HepG2 (cell line): ENCODE results near the gene CRTAC1. TPM values are rescaled to one million over a fixed set of nuclear protein-coding genes. Genes with fewer than 3 reads are reported as not detected.

Source experiments
- CCDC6 ChIP-seq: sonication (generic); formaldehyde crosslinking; IDR thresholded peaks from 2 replicates; pipeline ENCODE4 v1.8.1; 2022; ENCODE audit warnings: mild to moderate bottlenecking, missing genetic modification reagents, moderate library complexity
- CHCHD3 ChIP-seq: sonication (generic); formaldehyde crosslinking; IDR thresholded peaks from 2 replicates; pipeline ENCODE4 v1.8.0; 2022; ENCODE audit warnings: mild to moderate bottlenecking, missing genetic modification reagents, moderate library complexity
- FLYWCH1 ChIP-seq: sonication (generic); formaldehyde crosslinking; IDR thresholded peaks from 2 replicates; pipeline ENCODE4 v1.8.1; 2023; ENCODE audit warnings: mild to moderate bottlenecking, missing genetic modification reagents
- FOXC1 ChIP-seq: sonication (generic); formaldehyde crosslinking; IDR thresholded peaks from 2 replicates; pipeline ENCODE4 v1.8.0; 2022; ENCODE audit warnings: mild to moderate bottlenecking, missing genetic modification reagents, borderline replicate concordance
- HCFC1 ChIP-seq: fragments of 150-350 bp; IDR thresholded peaks from 2 replicates; pipeline ENCODE4 v1.6.1; 2014; ENCODE audit warnings: low read depth, low read length
- KDM3A ChIP-seq: IDR thresholded peaks from 2 replicates; pipeline ENCODE4 v1.6.1; 2018; ENCODE audit warnings: low read depth, missing compliant biosample characterization
- NFRKB ChIP-seq: fragments of 450-650 bp; IDR thresholded peaks from 2 replicates; pipeline ENCODE4 v1.6.1; 2017
- NKX3-1 ChIP-seq: sonication (generic); formaldehyde crosslinking; IDR thresholded peaks from 2 replicates; pipeline ENCODE4 v1.5.0; 2020; ENCODE audit warnings: missing genetic modification reagents
- PLRG1 ChIP-seq: fragments of 450-650 bp; conservative IDR thresholded peaks from 2 replicates; pipeline ENCODE4 v1.6.1; 2016
- SAFB2 ChIP-seq: sonication (generic); formaldehyde crosslinking; IDR thresholded peaks from 2 replicates; pipeline ENCODE4 v1.5.1; 2020; ENCODE audit warnings: missing genetic modification reagents, low read depth, mild to moderate bottlenecking, borderline replicate concordance
- SALL1 ChIP-seq: sonication (generic); formaldehyde crosslinking; IDR thresholded peaks from 2 replicates; pipeline ENCODE4 v1.8.0; 2022; ENCODE audit warnings: mild to moderate bottlenecking, missing genetic modification reagents
- SETDB1 ChIP-seq: sonication (generic); formaldehyde crosslinking; IDR thresholded peaks from 2 replicates; pipeline ENCODE4 v1.5.1; 2020; ENCODE audit warnings: missing genetic modification reagents, mild to moderate bottlenecking, borderline replicate concordance
- SP4 ChIP-seq: sonication (generic); formaldehyde crosslinking; IDR thresholded peaks from 2 replicates; pipeline ENCODE4 v1.8.1; 2023; ENCODE audit warnings: mild to moderate bottlenecking, missing genetic modification reagents
- YEATS2 ChIP-seq: sonication (generic); formaldehyde crosslinking; IDR thresholded peaks from 2 replicates; pipeline ENCODE4 v1.4.0; 2020; ENCODE audit warnings: missing genetic modification reagents, borderline replicate concordance
- ZFY ChIP-seq: sonication (generic); formaldehyde crosslinking; IDR thresholded peaks from 2 replicates; pipeline ENCODE4 v1.4.0; 2020; ENCODE audit warnings: missing genetic modification reagents
- ZMYM2 ChIP-seq: sonication (generic); formaldehyde crosslinking; IDR thresholded peaks from 2 replicates; pipeline ENCODE4 v1.8.0; 2022; ENCODE audit warnings: mild to moderate bottlenecking, missing genetic modification reagents
- ZNF180 ChIP-seq: sonication (generic); formaldehyde crosslinking; IDR thresholded peaks from 2 replicates; pipeline ENCODE4 v1.4.0; 2020; ENCODE audit warnings: low read depth, missing genetic modification reagents, borderline replicate concordance
- ZNF441 ChIP-seq: sonication (generic); formaldehyde crosslinking; IDR thresholded peaks from 2 replicates; pipeline ENCODE4 v1.7.0; 2021; ENCODE audit warnings: missing genetic modification reagents, borderline replicate concordance
- ZNF562 ChIP-seq: sonication (generic); formaldehyde crosslinking; IDR thresholded peaks from 2 replicates; pipeline ENCODE4 v1.8.0; 2022; ENCODE audit warnings: missing genetic modification reagents, borderline replicate concordance
- polyA plus RNA-seq, 8 experiments: library from polyadenylated mRNA; depleted of rRNA in 3 of 8; stranded (reverse) in 7 of 8; unstranded in 1 of 8; fragments of >200 nt; fragmentation: Illumina TruSeq in 4 of 8; extraction: Trizol in 4 of 8; gene quantifications; 2 replicates each; pipeline versions ENCODE4 v1.2.1 to v1.2.3, GENCODE V29; 2011 to 2016; ENCODE audit warnings: low read depth in 4 of 8, missing spikeins in 1 of 8, mixed read lengths in 1 of 8; ENCODE audit not compliant: insufficient read depth in 1 of 8
- total RNA-seq, 5 experiments: library from RNA; depleted of rRNA; stranded (reverse); fragments of >200 nt; fragmentation: Illumina TruSeq; extraction: Trizol; gene quantifications; 2 replicates each; pipeline ENCODE4 v1.2.3, GENCODE V29; 2016; ENCODE audit warnings: low read depth in 1 of 5
- TF ChIP-seq, protein P1 (sequence below): sonication (generic); formaldehyde crosslinking; IDR thresholded peaks from 2 replicates; pipeline ENCODE4 v1.4.0; 2020; ENCODE audit warnings: mild to moderate bottlenecking, low read depth, missing genetic modification reagents
- TF ChIP-seq, protein P2 (sequence below): IDR thresholded peaks from 2 replicates; pipeline ENCODE4 v1.6.1; 2016; ENCODE audit warnings: mild to moderate bottlenecking
- TF ChIP-seq, protein P3 (sequence below): sonication (generic); formaldehyde crosslinking; IDR thresholded peaks from 2 replicates; pipeline ENCODE4 v1.5.0; 2020; ENCODE audit warnings: mild to moderate bottlenecking, missing genetic modification reagents
- TF ChIP-seq, protein P4 (sequence below): sonication (generic); formaldehyde crosslinking; IDR thresholded peaks from 2 replicates; pipeline ENCODE4 v1.8.1; 2022; ENCODE audit warnings: low read depth, mild to moderate bottlenecking, missing genetic modification reagents

Gene CRTAC1
- total and polyA plus RNA-seq, 2 of the 13 experiments (the other 11 are each of a cell fraction or from before 2014, with no cell fraction given) = not detected

DNA sequence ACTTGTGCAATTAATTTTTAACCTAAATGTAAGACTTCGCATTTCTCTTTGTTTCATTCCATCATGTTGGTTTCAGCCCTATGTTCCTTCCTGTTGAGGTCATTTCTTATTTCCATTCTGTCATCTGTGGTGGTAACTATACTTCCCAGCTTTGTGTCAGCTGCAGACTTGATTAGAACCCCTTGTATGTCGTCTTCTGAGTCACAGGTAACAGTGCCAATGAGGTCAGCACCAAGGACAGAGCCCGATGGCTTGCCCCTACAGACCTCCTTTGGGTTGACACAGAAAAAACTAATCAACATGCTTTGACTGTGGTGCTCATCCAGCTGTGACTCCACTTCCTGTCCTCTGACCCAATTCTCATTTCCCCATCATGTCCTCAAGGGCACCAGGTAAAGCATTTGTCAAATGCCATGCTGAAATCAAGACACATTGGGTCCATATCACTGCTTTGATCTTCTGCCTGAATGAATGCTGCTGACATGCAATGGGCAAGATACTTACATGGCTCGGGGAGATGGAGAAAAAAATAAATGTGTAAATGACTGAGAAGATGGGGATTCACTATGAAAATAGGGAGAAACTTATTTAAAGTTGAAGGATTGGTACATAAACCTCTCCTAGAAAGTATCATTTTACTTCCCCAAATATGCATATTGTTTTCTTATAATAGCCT, 25.6 kb upstream of the CRTAC1 start (continued):
- TF ChIP-seq ZNF562 = no peak
- 0 out of 2 replicates have a peak, but pooled peaks have one; percentile 37 for TF ChIP-seq ZNF441 (CRISPR knock-in tag)
- TF ChIP-seq CHCHD3 (CRISPR knock-in tag) = no peak
- 0 out of 2 replicates have a peak, but pooled peaks have one; percentile 41 for TF ChIP-seq NKX3-1
- no peak for TF ChIP-seq YEATS2
- TF ChIP-seq FLYWCH1 (CRISPR knock-in tag) = no peak
- TF ChIP-seq SETDB1 (CRISPR knock-in tag) = no peak
- TF ChIP-seq FOXC1 (CRISPR knock-in tag) = no peak
- TF ChIP-seq SALL1 (CRISPR knock-in tag) = peak; percentile 33; the same call in 1 of the 2 replicates
- no peak for TF ChIP-seq ZFY (CRISPR knock-in tag)
- TF ChIP-seq NFRKB = no peak
- no peak for TF ChIP-seq KDM3A (CRISPR knock-in tag)
- TF ChIP-seq ZMYM2 (CRISPR knock-in tag) = no peak
- TF ChIP-seq SAFB2 = no peak
- TF ChIP-seq, protein P1, sequence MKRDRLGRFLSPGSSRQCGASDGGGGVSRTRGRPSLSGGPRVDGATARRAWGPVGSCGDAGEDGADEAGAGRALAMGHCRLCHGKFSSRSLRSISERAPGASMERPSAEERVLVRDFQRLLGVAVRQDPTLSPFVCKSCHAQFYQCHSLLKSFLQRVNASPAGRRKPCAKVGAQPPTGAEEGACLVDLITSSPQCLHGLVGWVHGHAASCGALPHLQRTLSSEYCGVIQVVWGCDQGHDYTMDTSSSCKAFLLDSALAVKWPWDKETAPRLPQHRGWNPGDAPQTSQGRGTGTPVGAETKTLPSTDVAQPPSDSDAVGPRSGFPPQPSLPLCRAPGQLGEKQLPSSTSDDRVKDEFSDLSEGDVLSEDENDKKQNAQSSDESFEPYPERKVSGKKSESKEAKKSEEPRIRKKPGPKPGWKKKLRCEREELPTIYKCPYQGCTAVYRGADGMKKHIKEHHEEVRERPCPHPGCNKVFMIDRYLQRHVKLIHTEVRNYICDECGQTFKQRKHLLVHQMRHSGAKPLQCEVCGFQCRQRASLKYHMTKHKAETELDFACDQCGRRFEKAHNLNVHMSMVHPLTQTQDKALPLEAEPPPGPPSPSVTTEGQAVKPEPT (CRISPR knock-in tag) = no peak
- TF ChIP-seq, protein P2, sequence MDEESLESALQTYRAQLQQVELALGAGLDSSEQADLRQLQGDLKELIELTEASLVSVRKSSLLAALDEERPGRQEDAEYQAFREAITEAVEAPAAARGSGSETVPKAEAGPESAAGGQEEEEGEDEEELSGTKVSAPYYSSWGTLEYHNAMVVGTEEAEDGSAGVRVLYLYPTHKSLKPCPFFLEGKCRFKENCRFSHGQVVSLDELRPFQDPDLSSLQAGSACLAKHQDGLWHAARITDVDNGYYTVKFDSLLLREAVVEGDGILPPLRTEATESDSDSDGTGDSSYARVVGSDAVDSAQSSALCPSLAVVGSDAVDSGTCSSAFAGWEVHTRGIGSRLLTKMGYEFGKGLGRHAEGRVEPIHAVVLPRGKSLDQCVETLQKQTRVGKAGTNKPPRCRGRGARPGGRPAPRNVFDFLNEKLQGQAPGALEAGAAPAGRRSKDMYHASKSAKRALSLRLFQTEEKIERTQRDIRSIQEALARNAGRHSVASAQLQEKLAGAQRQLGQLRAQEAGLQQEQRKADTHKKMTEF (CRISPR knock-in tag) = no peak
- no peak for TF ChIP-seq SP4 (CRISPR knock-in tag)
- TF ChIP-seq CCDC6 (CRISPR knock-in tag) = no peak
- no peak for TF ChIP-seq HCFC1
- TF ChIP-seq ZNF180 (CRISPR knock-in tag) = no peak
- TF ChIP-seq PLRG1 = no peak
- TF ChIP-seq, protein P3, sequence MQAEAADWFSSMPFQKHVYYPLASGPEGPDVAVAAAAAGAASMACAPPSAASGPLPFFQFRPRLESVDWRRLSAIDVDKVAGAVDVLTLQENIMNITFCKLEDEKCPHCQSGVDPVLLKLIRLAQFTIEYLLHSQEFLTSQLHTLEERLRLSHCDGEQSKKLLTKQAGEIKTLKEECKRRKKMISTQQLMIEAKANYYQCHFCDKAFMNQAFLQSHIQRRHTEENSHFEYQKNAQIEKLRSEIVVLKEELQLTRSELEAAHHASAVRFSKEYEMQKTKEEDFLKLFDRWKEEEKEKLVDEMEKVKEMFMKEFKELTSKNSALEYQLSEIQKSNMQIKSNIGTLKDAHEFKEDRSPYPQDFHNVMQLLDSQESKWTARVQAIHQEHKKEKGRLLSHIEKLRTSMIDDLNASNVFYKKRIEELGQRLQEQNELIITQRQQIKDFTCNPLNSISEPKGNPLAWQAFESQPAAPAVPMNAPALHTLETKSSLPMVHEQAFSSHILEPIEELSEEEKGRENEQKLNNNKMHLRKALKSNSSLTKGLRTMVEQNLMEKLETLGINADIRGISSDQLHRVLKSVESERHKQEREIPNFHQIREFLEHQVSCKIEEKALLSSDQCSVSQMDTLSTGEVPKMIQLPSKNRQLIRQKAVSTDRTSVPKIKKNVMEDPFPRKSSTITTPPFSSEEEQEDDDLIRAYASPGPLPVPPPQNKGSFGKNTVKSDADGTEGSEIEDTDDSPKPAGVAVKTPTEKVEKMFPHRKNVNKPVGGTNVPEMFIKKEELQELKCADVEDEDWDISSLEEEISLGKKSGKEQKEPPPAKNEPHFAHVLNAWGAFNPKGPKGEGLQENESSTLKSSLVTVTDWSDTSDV (CRISPR knock-in tag) = no peak
- TF ChIP-seq, protein P4, sequence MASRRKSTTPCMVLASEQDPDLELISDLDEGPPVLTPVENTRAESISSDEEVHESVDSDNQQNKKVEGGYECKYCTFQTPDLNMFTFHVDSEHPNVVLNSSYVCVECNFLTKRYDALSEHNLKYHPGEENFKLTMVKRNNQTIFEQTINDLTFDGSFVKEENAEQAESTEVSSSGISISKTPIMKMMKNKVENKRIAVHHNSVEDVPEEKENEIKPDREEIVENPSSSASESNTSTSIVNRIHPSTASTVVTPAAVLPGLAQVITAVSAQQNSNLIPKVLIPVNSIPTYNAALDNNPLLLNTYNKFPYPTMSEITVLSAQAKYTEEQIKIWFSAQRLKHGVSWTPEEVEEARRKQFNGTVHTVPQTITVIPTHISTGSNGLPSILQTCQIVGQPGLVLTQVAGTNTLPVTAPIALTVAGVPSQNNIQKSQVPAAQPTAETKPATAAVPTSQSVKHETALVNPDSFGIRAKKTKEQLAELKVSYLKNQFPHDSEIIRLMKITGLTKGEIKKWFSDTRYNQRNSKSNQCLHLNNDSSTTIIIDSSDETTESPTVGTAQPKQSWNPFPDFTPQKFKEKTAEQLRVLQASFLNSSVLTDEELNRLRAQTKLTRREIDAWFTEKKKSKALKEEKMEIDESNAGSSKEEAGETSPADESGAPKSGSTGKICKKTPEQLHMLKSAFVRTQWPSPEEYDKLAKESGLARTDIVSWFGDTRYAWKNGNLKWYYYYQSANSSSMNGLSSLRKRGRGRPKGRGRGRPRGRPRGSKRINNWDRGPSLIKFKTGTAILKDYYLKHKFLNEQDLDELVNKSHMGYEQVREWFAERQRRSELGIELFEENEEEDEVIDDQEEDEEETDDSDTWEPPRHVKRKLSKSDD = no peak
